PC-9 (cell line): ENCODE measurements around the gene PLAGL2. TPM values are rescaled to one million over a fixed set of nuclear protein-coding genes. Genes with fewer than 3 reads are reported as not detected.

Experiments
- BruUV-seq: library from RNA; stranded (reverse); fragments of 400-500 nt; replicated peaks from 2 replicates; lab custom pipeline; 2021; lab: Mats Ljungman, UMichigan
- CTCF ChIA-PET: fragments of 300-600 bp; sonication (Branson Sonifier 250); formaldehyde crosslinking; loops from one replicate; lab custom pipeline; 2022; ENCODE audit warnings: antibody characterized with exemption; lab: Charles Lee
- POLR2A ChIA-PET: fragments of 300-600 bp; sonication (Branson Sonifier 250); formaldehyde crosslinking; loops from one replicate; lab custom pipeline; 2022; ENCODE audit warnings: antibody characterized with exemption; ENCODE audit not compliant: unreplicated experiment; lab: Charles Lee
- DNase-seq, 2 experiments: peaks; one replicate each; pipeline versions ENCODE4 v3.0.0 to v3.0.0-alpha.2; 2015 to 2022; ENCODE audit warnings: mixed read lengths in 1 of 2
- H2AFZ ChIP-seq: fragments of 200-600 bp; sonication (generic); 2 replicates; pipeline ENCODE4 v1.8.1; 2017; ENCODE audit warnings: antibody characterized with exemption
- H3F3A ChIP-seq: fragments of 200-600 bp; sonication (generic); 2 replicates; pipeline ENCODE4 v1.8.1; 2017; ENCODE audit warnings: antibody characterized with exemption, mild to moderate bottlenecking, low read depth; ENCODE audit not compliant: insufficient read depth
- H3K27ac ChIP-seq: fragments of 200-600 bp; sonication (generic); 2 replicates; pipeline ENCODE4 v1.6.1; 2016; ENCODE audit warnings: mixed run types
- H3K27me3 ChIP-seq: fragments of 200-600 bp; sonication (generic); 2 replicates; pipeline ENCODE4 v1.6.1; 2016; ENCODE audit warnings: low read depth, mixed run types; ENCODE audit not compliant: insufficient read depth
- H3K36me3 ChIP-seq: fragments of 200-600 bp; sonication (generic); 2 replicates; pipeline ENCODE4 v1.6.1; 2016; ENCODE audit warnings: low read depth, mixed run types
- H3K4me1 ChIP-seq: fragments of 200-600 bp; sonication (generic); replicated peaks from 2 replicates; pipeline ENCODE4 v1.6.1; 2016; ENCODE audit warnings: mixed run types; ENCODE audit not compliant: insufficient read depth
- H3K4me2 ChIP-seq: fragments of 200-600 bp; sonication (generic); 2 replicates; pipeline ENCODE4 v1.6.1; 2017; ENCODE audit warnings: mixed run types
- H3K4me3 ChIP-seq: fragments of 200-600 bp; sonication (generic); 2 replicates; pipeline ENCODE4 v1.6.1; 2016; ENCODE audit warnings: mixed run types
- H3K79me2 ChIP-seq: fragments of 200-600 bp; sonication (generic); 2 replicates; pipeline ENCODE4 v1.6.1; 2017; ENCODE audit warnings: low read depth, mixed run types
- H3K9me2 ChIP-seq: fragments of 200-600 bp; sonication (generic); 2 replicates; pipeline ENCODE4 v1.8.1; 2017; ENCODE audit warnings: mild to moderate bottlenecking; ENCODE audit not compliant: insufficient read depth
- H3K9me3 ChIP-seq: fragments of 200-600 bp; sonication (generic); 2 replicates; pipeline ENCODE4 v1.8.1; 2016; ENCODE audit warnings: low read depth; ENCODE audit not compliant: insufficient read depth
- H4K20me1 ChIP-seq: fragments of 200-600 bp; sonication (generic); 2 replicates; pipeline ENCODE4 v1.8.1; 2017; ENCODE audit not compliant: insufficient read depth
- CTCF ChIP-seq: fragments of 200-600 bp; sonication (generic); conservative IDR thresholded peaks from 2 replicates; pipeline ENCODE4 v1.6.1; 2017; ENCODE audit warnings: mixed run types, antibody characterized with exemption, mild to moderate bottlenecking, moderate library complexity
- EZH2 ChIP-seq: fragments of 200-600 bp; sonication (generic); IDR thresholded peaks from 2 replicates; pipeline ENCODE4 v1.8.0; 2017; ENCODE audit warnings: antibody characterized with exemption, low read depth
- intact Hi-C: fragments of 100-400 bp; cut with micrococcal nuclease; formaldehyde crosslinking; loops from one replicate; pipeline ENCODE4 v1.10.0; 2022; ENCODE audit not compliant: unreplicated experiment
- total RNA-seq: library from RNA; stranded (reverse); gene quantifications from 2 replicates; pipeline ENCODE4 v1.2.3, GENCODE V29; 2021

Gene PLAGL2
- total RNA-seq, 1 experiment from 2014 or later = 23.8 TPM

- H3K4me3 ChIP-seq = no peak overlapping the region
- ChIA-PET POLR2A (no interaction called here), CTCF (no interaction called here)
- H3K4me2 ChIP-seq = no peak overlapping the region
- intact Hi-C loops = no loop called here
- peaks cover 35% of the 10 kb centered on the region for H3K36me3 ChIP-seq
- H3K79me2 ChIP-seq = no peaks in the 10 kb centered on the region
- TF ChIP-seq EZH2 = no peak
- TF ChIP-seq CTCF = no peak
- no peaks in the 10 kb centered on the region for H3K27me3 ChIP-seq
- no peaks in the 10 kb centered on the region for H3K4me1 ChIP-seq
- H3K9me2 ChIP-seq = no peaks in the 10 kb centered on the region
- DNase-seq = no peak
- H2AFZ ChIP-seq = no peak overlapping the region
- no peaks in the 10 kb centered on the region; the same call in 1 of the 2 replicates for H4K20me1 ChIP-seq
- no peaks in the 10 kb centered on the region for H3K9me3 ChIP-seq
- H3F3A ChIP-seq = no peaks in the 10 kb centered on the region
- H3K27ac ChIP-seq = no peak overlapping the region
- no TSS peak for BruUV-seq
Observed at GRCh38 chr20:32142991-32143390, 64.6 kb downstream of the PLAGL2 start.

Other genes starting within 250 kb of the PLAGL2 start
- gene XKR7, start 239.6 kb downstream of the PLAGL2 start, total RNA-seq = not detected in 2 replicates
- gene CCM2L, start 197.3 kb downstream of the PLAGL2 start, total RNA-seq = 0.31 and 0.35 TPM in 2 replicates
- not detected in 2 replicates for gene HCK, start 155.5 kb downstream of the PLAGL2 start, total RNA-seq
- gene TM9SF4, start 98.0 kb downstream of the PLAGL2 start, total RNA-seq = 58.4 and 67.8 TPM in 2 replicates
- gene POFUT1, start 137 bp upstream of the PLAGL2 start, total RNA-seq = 38.1 and 51.3 TPM in 2 replicates
- 41.4 and 52.3 TPM in 2 replicates for gene KIF3B, start 69.9 kb upstream of the PLAGL2 start, total RNA-seq
- gene ASXL1, start 150.6 kb upstream of the PLAGL2 start, total RNA-seq = 102 and 123 TPM in 2 replicates